ENCODE measurements around the gene MRPL32.
"Not testable (repeated sequence)": the region's sequence is repeated elsewhere in the genome, so short reads cannot be mapped to it uniquely, and the experiment has no call there.

Gene MRPL32

DNA sequence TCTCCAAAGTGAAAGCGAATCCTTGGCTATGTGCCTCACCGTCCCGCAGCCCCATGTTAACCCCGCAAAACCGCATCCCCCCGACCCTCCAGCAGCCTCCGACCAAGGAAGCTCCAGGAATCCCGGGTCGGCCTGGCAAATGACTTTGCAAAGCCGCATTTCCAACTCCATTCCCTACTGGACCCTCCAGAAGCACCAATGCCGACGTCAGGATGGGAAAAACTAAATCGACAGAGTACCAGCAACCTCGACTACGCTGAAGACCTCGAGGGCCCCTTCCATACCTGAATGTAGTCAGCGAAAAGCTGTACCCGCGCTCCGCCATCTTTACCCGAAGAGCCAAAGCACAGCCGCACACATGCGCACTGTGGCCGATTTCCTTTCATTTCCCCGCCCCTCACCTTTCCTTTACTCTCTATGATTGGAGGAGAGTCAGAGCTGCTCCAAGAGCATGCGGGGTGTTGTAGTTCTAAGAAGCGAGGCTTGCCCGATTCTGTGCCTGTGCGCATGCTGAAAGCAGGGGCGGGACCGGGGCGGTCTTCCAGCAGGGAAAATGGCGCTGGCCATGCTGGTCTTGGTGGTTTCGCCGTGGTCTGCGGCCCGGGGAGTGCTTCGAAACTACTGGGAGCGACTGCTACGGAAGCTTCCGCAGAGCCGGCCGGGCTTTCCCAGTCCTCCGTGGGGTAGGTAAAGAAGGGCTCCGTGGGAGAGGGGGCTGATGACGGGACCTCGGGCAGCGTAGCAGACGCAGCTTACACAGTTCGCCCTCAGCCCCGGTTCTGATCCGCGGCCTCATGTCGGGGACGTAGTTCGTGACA, at the start of gene MRPL32, which contains the start of gene PSMA2:
Gene MRPL32 (plus strand): TSS at position 543 of the 818 bp plus-strand sequence. CDS start 11 bp downstream, at position 554.
Gene PSMA2 (minus strand): TSS at position 341 of the 818 bp plus-strand sequence. CDS start 16 bp downstream, at position 325.
- peak; percentile 96 to 98 for DNase-seq

- peak in 1 of 2 donors; percentile 5 for DNase-seq
Observed at GRCh38 chr7:42883950-42884349, 48.2 kb upstream of the MRPL32 start.

DNA sequence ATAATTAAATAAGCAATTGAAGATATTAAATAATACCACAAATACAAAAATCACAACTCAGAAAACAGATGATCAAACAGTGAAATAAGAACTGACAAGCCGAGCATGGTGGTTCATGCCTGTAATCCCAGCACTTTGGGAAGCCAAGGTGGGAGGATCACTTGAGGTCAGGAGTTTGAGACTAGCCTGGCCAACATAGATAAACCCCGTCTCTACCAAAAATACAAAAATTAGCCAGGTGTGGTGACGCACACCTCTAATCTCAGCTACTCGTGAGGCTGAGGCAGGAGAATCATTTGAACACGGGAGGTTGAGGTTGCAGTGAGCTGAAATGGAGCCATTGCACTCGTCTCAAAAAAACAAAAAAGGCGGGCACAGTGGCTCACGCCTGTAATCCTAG, 47.0 kb upstream of the MRPL32 start:
- DNase-seq: not testable (repeated sequence)

DNA sequence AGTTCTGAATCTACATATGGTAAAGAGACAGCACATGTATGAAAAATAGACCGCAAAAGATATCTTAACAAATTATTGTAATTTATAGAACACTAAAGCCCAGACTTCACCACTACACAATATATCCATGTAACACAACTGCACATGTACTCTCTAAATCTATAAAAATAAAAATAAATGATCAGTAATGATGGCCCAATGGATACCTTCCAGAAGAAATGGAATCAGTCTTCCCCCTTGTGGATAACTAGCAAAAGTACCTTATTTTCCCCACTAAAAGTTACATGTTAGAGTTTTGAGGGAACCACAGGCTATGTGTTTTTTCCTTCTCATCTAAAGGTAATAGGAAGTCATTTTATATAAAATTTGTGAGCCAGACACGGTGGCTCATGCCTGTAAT, 46.0 kb upstream of the MRPL32 start:
- DNase-seq: no peak

GRCh38 chr7:42886893-42887505, 45.2 kb upstream of the MRPL32 start:
- DNase-seq: no peak

GRCh38 chr7:42893346-42894240, 38.6 kb upstream of the MRPL32 start:
- no peak for DNase-seq

DNA sequence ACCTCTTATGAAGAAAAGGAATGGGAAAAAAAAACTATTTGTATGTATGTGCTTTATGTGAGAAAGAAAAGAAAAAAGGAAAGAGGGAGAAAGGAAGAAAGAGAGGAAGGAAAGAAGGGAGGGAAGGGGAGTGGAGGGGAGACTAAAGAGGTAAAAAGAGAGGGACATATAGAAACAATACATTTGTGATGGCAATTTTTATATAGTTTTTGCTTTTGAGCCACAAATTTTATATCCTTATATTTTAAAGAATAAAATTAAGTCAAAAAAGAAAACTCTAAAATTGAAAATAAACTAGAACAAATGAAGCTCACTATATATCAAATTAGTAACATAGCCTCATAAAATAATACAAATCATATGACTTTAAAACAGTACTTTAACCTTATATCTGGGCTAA, 31.3 kb upstream of the MRPL32 start:
- DNase-seq: no peak

DNA sequence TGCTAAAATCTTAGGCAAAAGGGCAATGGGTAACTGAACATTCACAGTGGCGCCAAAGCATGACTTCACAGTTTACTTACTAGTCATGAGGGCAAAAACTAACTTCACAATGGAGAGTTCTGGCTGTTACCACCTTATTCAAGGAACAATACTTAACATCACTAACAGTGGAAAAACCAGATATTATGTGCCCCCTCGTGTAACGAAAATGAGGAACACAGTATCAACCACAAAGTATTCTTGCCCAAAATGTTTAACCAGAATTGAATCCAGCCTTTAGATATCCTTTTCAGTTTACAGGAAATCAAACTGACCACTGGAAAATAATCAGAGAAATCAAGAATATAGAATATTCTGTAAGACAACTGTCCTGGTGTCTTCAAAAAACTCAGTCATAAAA, 29.8 kb upstream of the MRPL32 start:
- no peak for DNase-seq

DNA sequence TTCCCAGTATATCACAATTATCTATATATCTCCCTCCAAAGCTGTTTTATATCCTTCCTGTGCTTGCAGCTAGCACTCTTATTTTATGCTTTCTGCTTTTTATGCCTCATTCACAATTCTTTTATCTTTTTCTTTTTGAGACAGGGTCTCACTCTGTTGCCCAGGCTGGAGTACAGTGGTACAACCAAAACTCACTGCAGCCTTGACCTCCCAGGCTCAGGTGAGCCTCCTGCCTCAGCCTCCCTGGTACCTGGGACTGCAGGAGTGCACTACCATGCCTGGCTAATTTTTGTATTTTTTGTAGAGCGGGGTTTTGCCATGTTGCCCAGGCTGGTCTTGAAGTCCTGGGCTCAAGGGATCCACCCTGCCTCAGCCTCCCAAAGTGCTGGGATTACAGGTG, 26.0 kb upstream of the MRPL32 start:
- no peak for DNase-seq

DNA sequence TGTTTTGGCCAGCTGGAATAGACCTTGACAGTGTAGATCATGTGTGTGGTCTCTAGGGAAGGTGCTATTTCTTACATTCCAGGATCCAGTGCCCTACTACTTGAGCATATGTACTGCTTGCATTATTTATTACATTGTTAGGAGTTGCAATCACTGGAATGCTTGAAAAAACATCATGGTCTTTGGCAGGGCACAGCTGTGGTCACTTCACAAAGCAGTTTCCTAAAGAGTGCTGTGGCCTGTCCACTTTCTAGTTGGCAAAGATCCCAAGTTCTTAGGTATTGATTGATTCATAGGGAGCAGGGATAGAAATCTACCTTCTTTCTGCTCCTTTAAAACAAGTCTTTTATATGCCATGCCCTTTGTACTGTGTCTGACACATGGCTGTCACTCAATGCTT, 24.9 kb upstream of the MRPL32 start:
- DNase-seq: no peak

- no peak for DNase-seq
Observed at GRCh38 chr7:42910306-42910705, 21.9 kb upstream of the MRPL32 start.

GRCh38 chr7:42911454-42912447, 20.4 kb upstream of the MRPL32 start, which contains the start of gene C7orf25:
Gene C7orf25, minus strand, starts transcription at chr7:42912070. Its CDS starts 1,170 bp downstream, at chr7:42910900.
- DNase-seq: peak; percentile 92 to 96

DNA sequence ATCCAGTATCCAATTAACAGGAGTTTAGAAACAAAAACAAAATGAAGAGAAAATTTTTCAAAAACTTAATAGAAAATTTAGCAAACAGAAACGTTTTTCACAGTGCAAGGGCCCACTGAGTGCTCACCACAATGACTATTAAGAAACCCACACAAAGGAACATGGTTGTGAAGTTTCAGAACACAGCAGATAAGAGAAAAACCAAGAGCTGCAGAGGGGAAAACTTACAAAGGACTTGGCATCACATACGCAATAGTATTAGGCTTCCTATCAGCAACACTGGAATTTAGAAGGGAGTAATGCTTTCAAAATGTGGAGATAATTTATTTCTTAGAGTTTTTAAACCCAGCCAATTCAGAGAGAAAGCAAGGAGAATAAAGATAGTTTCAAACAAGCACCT, 18.6 kb upstream of the MRPL32 start:
- no peak for DNase-seq

- DNase-seq: peak in 1 of 2 donors; percentile 4
Observed at GRCh38 chr7:42914009-42914408, 18.2 kb upstream of the MRPL32 start.

- no peak for DNase-seq
Observed at GRCh38 chr7:42914421-42915045, 17.6 kb upstream of the MRPL32 start.

DNA sequence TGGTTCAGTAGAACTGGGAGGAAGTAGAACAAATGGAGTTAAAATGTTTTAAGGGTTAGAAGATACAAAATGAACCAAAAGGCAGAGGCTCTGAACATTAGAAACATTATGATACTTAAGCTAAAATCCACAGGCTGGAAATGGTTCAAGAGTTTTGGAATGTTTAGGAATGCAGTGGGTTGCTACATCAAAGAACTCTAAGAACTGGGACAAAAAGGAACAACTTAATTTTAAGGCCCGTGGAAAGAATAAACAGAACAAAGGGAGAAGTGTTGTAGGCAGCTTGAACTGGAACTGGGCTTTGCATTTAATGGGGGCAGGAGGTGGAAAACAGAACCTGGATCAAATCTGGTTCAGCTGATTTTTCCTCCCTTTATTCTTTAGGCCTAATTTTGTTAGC, 16.8 kb upstream of the MRPL32 start:
- no peak for DNase-seq

DNA sequence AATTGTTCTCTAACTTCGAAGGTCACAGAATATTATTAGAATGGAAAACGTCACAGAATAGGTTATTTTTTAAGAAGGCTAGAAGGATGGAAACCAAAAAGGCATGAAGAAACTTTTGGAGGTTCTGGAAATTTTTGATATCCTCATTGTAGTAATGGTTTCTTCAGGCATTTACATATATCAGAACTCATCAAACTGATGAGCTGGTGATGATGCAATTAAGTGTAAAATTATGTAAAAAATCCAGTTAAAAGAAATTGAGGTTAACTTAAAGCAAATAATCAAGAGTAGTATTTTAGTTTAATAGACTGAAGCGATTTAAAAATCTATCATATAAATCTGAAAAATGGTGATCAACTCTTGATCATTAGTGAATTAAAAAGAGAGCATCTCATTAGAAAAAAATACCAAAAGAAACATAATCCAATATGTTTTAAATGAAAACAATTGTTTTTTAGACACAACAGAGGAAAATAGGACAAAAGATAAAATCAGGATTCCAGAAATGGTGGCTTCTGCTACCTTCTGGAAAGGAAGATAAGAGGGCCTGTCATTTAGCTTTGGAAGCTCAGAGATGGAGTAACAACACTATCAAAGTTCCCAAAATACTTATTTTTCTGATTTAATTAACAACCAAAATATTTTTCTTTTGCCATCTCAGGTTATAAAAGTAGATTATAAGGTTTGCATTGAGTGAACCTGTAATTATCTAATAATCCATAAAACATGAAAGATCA, 10.0 kb upstream of the MRPL32 start:
- DNase-seq: no peak

DNA sequence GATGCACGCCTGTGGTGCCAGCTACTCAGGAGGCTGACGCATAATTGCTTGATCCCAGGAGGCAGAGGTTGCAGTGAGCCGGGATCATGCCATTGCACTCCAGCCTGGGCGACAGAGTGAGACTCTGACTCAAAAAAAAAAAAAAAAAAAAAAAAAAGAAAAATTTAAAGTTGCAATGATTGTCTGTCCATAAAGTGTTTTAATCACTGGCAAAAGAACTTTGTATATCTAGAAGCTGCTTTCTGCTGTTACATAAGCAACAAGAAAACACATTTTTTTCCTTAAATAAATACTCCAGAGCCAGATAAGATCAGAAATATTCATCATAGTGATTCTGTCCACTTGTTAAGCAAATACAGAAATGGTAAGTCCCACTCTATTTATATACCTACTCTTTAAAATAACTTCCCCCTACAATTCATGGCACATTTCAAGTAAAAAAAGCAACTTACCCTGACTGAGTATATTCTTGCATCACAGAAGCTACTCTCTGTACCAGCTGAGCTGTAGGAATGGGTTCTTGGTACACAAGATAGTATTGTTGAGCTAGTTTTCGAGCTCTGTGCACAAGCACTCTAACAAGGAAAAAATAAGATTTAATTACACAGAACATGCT, 7.8 kb upstream of the MRPL32 start:
- DNase-seq: no peak

DNA sequence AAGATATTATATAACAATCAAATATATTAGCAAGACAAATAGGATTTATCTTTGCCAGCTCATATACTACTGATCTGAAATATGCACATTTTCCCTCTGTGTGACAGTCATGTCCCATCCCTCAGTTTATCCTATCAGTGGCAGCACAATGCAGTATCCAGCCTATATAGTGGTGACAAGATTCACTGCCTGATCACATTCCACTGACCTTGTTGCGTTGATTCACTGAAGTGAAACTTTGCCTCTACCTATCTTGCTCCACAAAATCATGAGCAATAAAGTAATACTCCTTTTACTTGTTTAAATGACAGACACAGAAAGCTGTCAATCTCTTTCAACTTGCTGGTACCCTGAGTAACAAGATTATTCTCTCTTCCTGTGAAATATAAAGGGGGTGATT, 6.5 kb upstream of the MRPL32 start:
- DNase-seq: no peak

- DNase-seq: no peak
Observed at GRCh38 chr7:42926204-42926603, 6.0 kb upstream of the MRPL32 start.

Data from CD4-positive, alpha-beta T cell treated with Interferon alpha-2 for 1 hour (primary cell).